NCI-H526 (cell line): Measurements from ENCODE around the gene TBX1.

Source experiments
- DNase-seq, 2 experiments: peaks; one replicate each; lab custom pipeline; 2025; lab: John Stamatoyannopoulos, UW

The TBX1 gene

DNA sequence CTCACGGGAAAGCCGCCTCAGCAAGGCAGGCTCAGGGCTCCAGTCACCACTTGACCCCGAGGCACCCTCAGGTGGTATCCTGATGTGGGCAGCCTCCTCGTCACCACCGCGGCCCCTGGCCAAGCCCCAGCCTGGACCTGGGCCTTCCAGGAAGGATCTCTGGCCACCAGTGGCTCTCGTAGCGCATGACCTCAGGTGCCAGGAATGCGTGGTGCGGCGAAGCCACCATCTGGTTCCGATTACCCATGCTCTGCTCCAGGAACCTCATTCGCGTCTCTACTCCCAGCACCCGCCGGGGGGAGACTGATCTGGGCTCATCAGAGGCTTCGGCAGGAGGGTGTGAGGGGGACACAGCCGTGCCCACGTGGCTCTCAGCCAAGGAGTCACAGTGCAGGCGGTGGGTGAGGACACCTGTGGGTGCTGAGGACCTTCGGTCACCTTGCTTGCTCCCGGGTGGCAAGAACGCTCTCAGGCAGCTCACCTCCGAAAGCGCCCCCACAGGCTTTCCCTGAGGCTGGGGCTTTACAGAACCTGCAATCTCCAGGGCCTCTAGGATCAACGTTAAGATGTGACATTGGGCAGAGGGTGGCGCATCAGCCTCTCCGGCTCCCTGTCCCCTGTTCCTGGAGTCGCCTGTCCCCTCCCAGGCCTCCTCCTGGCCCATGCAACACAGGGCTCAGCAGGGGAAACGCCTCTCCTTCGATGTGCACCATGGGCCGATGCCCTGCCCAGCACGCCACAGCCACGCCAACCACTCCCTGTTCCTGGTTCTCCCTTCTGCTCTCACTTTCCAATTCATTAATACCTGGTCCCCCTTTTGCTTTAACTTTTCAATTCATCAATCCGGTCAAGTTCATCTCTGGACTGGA is 39.0 kb downstream of the TBX1 start:
- no peak for DNase-seq

DNA sequence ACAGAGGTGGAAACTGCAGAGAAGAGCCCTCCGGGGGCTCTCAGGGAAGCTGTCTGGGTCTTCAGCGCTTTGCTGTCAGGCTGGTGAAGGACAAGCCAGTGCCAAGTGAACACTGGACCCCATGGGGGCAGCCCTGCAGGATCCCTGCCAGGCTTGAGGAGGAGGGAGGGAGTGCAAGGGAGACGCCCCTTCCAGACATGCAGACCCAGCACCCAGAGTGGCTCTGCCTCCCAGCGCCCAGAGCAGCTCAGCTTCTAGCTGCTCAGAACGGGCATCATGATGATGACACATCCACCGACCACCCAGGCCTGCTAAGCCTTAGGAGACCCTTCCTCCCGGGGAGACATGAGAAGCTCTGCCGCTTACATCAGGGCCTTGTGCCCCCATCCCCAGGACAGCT is 39.7 kb downstream of the TBX1 start:
- no peak for DNase-seq

DNA sequence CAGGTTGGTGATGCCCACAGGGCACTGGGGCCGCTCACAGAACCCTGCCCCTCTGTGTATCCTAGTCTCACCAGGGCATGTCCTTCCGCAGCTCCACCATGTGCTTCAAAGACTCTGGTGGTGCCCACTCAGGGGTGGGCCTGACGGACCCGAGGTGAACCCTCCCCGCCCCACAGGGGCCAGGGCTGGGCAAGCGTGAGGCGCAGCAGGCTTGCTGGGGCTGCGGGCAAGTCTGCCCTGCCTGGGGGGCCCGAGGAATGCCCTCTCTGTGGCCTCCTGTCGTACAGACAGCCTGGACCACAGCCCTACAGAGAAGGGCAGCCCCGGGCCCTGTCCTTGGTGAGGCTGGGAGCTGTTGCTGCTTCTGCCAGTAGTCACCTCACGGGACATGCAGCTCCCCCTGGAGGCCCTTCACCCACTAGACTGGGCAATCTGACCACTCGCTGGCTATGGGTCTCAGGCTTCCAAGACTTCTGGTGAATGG is 40.2 kb downstream of the TBX1 start:
- no peak for DNase-seq

DNA sequence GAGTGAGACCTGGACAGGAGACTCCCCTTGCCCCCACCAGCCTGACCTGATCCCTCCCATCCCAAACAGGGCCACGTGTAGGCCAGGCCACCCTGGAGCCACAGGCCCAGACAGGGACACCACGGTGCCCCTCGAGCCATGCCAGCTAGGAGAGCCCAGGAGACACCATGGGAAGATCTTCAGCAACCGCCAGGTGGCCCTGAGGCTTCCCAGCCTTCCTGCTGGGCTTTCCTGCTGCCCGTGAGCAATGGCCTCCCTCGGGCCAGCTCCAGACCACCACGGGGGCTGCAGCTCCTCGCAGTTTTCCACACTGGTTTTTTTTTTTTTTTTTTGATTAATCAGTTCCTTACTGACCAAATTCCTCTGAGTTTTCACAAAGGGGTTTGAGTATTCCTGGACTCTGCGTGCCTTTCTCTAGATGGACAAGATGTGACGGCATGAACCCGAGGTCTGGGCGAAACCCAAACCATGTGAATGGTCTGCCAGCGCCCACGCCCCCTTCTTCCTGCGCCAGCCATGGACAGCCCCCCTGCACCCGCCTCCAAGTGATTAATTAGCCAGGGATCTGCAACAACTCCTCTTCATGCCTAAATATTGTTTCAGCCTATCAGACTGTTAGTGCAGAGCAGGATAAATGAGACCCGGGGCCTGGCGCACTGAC is 40.9 kb downstream of the TBX1 start:
- DNase-seq = no peak

DNA sequence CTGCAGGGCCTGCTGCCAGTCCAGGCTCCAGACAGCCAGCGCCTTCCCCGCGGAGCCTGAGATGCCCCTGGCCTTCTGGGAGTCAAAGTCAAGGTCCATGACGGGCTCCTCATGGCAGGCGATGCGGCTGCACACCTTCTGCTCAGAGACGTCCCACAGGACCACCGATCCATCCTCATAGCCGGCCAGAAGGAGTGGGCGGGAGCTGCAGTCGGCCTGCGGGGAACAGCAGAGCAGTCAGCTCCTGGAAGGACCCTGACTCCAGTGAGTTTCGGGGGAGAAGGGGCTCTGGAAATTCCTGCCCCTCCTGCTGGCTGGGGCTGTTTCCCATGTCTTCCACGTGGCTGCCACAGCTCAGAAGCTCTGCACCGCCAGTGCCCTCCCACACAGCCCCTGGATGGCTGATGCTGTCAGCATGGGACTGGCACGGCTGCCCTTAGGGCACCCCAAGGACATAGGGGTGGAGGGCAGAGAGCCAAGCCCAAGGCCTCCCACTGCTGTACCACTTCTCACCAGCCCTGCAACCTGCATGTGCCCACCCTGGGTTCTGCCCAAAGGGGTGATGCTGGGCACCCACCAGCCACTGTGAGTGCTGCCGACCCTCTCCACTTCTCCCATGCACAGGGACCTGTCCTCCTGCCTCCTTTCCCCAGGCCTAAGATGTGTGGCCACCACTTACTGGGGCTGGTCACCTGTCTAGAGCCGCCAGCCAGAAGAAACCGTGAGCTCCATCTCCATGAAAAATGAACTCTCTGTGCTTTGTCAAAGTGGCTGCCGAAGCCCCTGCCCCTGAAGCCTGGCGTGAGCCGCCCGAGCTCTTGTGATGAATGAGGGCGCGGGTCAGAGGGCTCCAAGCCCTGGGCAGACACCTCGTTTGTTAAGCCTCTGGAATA is 41.7 kb downstream of the TBX1 start:
- DNase-seq = no peak

DNA sequence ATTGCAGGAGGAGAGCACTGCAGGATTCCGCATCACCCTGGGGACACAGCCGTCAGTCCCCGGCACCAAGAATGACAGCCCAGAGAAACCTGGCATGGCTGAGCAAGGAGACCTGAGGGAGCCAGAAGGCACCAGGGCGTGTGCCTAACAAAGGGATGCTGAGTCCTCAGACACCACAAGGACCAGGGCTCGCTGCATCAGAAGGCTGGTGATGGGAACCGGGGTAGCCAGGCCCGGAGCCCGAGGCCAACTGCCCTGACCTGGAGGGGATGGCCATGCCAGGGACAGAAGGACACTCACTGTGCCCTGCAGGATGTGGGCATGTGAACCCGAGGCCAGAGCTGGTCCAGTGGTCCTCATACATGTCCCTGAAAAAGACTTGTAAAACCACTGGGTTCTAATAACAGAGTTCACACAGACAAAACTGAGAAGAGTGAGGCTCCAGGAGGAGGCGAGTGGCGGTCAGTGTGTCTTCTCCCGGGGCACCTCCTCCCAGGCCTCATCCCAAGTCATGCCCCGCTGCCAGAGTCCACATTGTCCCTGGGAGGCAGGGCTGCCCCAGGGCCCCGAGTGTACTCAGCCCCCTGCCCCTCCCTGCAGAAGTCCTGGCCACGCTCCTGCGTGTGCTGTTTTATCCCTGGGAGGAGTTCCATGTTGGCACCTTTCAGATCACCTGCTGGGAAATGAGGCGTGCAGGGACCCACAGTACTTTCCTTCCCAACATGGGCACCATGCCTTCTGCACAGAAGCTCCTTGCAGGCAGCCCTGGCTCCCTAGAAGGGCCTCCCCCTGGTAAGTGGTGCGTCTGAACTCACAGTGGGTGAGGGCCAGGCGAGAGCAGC is 42.5 kb downstream of the TBX1 start:
- DNase-seq = no peak

DNA sequence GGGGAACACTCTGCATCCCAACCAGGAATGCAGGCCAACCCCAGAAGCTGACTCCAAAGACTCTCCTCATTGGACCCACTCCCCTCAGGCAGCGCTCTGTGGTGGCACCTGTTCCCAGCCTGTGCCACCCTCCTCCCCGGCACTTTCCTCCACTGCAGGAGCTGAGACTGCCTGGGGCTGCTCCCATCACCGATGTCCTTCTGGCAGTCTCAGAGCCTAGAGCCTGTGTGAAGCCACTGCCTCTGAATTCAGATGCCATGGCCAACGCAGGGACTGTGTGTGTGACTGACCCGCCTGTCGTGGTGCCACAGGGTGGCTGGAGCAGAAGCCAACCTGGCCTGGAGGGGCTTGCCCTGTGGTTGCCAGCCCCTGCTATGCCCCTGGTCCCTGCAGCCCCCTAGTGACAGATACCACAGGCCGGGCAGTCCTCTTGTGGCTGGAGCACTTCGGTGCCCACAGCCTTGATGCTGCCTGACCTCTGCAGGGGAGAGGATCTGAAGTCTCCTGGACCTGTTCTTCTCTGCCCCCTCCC is 43.2 kb downstream of the TBX1 start:
- no peak for DNase-seq

DNA sequence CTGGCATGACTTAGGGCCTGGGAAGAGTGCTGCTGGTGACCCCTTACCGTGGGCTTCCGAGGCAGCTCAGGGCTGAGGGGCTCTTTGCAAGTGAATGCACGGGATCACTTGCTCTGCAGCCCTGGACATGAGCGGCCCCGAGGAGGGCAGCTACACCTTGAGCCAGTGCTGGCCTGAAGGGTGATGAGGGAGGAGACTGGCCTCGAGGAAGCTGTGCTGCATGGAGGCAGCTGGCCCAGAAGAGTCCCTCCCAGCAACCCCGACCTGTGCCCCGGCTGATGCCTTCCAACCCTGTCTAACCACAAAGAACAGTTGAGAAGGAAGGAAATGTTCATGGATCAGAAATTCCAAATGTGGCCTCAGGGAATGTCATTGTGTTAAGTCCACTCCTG is 45.2 kb downstream of the TBX1 start:
- no peak for DNase-seq

DNA sequence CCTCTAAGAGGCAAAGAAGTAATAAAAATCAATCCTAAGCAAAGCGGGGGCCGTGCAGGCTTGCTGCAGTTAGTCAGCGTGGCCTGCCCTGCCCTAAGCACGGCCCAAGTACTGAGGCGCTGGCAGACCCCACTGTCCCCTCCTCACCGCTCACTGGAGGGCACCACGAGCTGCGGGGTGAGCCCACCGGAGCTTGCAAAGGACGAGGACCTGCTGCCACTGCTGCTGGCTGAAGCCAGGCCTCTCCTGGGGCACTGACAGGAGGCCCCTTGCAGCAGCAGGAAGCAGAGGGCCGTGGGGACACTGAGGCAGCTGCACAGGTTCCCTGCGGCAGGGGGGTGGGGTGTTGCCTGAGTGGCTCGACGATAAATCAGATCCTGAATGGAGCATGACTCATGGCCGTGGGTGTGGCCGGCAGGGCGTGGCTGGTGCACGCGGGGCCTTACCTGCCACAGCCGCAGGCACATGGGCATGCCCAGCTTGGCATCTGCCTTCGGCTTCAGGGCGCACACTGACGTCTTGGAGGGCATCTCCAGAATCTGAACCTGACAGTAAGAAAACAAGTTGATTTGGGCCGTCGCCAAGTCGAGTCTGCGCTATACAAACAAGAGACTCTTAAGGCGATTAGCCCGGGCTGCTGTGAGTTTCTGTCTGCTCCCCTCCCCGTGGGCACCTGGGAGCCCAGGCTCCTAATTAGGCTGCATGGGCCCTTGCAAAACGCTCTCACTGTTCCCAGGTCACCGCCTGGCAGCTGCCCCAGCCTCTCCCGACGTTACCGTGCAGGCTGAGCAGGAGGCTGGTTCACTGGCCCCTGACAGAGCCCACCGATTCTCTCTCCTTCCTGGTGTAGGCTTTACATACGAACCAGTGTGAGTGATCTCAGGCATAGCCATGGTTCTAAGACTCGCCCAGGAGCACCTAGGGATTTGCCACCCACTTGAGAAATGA is 45.9 kb downstream of the TBX1 start:
- DNase-seq = no peak

DNA sequence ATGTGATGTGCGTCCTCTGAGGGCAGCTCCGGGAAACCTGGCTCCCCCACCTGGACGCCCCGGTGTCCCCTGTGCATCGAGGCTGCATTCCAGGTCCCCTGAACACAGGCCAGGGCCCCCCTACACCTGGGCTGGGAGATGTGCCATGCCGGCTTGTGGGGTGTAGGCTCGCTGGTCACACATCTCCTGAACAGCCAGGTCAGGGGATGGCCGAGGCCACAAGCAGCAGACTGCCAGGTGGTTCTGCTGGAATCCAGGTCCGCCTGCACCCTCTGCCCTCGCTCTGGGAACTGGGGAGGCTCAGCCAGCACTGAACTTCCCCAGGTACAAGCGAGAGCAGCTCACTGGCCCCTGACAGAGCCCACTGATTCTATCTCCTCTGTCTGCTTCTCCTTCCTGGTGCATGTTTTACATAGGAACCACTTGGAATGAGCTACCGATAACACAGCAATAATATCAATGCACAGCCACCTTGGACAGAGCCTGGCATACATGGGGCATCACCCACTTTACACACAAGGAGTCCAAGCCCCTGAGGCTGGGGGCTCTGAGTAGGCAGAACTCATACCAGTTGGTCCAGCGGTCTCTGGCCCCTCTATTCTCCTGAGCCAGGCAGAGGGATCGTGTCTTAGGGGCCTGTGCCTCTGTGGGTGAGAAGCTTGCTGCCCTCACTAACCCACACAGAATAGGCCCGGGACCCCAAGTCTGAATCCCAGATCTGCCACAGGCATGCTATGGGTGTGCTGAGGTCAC is 46.8 kb downstream of the TBX1 start:
- DNase-seq = no peak

DNA sequence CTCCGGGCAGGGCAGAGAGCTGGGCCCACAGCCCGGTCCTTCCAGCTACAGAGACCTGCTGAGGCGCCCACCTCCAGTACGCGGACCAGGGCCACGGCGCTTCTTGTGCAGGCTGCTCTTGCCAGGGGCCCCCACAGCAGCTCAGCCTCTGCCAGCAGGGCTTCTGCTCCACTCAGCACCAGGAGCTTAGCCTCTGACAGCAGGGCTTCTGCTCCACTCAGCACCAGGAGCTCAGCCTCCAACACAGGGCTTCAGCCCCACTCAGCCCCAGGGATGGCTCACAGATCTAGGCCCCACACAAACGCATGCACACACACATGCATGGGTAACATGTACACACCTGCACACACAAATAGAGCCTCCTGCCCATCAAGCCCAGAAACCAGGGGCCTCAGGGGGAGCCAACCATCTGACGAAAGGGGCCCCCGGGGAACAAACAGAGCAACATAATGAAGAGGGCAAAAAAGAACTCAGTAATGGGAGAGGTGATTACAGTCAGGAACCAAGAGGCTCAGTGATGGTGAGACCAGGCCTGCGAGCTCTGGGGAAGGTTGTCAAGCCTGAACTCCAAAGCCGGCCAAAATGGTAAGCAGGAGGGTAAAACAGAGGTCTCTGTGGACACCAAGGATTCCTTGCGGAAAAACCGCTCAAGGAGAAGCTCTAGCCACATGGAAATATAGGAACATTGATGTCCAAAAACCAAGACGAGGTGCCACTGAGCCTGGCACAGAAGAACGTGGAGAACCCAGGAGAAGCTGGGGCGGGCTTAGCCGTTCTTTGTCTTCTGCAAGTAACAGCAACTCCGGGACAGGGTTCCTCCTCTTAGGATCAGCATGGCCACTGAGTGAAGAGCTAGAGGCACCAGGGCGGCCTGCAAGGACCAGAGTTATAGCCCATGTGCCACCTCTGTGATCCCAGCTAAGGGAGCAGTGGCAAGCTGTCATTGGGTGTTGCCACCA is 47.6 kb downstream of the TBX1 start:
- DNase-seq = no peak

DNA sequence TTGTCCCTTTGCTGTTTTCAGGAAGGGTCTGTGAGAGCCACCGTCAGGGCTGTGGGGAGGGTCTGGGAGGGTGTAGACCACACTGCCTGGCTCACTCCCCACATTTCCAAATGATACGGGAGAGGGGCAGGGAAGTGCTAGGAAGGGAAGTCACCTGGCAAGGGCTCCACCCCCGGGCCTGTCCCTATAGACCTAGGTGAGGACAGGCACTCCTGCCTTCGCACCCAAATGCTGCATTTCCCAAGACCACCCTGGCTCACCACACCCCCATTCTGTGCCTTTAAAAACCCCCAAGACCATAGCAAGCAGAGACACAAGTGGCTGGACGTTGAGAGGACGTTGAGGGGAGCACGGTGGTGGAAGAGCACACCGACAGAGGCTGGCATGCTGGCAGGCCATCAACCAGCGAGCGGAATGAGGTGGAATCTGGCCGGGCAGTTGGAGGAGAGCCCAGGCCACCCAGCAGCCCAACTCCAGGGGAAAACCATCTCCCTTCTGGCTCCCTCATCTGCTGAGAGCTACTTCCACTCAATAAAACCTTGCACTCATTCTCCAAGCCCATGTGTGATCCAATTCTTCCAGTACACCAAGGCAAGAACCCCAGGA is 48.4 kb downstream of the TBX1 start:
- DNase-seq = no peak

DNA sequence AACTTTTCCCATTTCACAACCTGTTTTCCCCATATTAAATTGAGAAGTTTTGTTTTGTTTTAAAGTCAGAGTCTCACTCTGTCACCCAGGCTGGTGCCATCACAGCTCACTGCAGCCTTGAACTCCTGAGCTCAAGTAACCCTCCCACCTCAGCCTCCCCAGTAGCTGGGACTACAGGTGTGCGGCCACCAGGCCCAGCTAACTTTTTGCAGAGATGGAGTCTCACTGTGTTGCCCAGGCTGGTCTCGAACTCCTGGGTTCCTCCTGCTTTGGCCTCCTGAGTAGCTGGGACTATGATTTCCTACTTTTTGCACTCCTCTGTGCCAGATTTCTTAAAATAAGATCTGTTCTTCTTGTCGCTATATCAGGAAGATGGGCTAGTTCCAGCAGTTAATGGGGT is 49.2 kb downstream of the TBX1 start:
- no peak for DNase-seq

DNA sequence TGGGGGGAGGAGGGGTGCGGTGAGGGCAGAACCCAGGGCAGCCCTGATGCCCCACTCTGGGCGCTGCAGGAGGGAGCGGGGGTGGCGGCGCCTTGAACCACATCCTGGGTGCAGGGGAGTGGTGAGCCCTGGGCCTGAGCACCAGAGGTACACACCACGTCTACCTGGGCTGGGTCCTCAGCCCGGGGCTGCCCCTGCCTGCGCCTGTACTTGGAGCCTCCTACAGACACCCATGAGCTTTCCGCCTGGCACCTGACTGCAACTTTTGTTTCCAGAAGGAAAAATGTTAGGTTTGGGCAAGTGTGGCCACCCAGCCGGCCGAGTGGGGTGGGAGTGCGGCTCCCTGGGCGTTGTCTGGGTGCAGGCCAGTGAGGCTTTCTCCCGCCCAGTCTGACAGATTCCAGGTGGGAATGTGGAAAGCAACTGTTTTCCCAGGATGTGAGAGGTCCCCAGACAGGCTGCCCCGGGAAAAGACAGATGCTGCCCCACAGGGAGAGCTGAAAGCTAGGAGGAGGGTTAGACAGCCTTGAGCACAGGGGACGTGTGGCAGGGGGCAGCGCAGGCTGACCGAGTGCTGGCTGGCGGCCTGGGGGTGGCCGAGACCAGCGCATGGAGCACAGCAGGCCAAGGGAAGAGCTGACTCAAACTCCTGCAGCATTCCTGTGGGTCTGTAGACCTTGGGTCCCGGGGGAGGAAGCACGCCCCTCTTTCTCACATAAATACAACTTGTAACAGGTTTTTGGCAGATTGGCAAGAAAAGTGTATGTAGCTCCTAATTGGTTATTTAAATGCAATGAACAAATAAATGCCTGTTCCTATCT is 50.0 kb downstream of the TBX1 start:
- no peak for DNase-seq

DNA sequence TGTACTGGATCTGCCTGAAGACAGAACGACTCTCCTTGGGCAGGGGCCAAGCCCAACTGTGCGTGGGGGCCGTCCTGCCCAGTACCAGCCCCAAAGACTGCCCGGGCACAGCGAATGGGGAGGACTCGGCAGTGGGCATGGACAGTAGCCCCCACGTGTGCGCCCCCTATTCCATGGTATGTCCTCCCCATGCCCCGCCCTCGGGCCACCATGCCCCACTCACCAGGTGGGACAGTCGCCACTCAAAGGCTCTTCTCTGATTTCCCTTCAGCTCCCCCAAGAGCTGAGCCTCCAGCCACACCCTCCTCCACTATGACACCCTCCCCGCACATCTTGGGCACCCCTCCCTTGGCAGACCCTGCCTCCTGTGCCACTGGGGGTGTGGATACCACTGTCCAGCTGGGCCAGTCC is 50.6 kb downstream of the TBX1 start:
- DNase-seq = no peak

DNA sequence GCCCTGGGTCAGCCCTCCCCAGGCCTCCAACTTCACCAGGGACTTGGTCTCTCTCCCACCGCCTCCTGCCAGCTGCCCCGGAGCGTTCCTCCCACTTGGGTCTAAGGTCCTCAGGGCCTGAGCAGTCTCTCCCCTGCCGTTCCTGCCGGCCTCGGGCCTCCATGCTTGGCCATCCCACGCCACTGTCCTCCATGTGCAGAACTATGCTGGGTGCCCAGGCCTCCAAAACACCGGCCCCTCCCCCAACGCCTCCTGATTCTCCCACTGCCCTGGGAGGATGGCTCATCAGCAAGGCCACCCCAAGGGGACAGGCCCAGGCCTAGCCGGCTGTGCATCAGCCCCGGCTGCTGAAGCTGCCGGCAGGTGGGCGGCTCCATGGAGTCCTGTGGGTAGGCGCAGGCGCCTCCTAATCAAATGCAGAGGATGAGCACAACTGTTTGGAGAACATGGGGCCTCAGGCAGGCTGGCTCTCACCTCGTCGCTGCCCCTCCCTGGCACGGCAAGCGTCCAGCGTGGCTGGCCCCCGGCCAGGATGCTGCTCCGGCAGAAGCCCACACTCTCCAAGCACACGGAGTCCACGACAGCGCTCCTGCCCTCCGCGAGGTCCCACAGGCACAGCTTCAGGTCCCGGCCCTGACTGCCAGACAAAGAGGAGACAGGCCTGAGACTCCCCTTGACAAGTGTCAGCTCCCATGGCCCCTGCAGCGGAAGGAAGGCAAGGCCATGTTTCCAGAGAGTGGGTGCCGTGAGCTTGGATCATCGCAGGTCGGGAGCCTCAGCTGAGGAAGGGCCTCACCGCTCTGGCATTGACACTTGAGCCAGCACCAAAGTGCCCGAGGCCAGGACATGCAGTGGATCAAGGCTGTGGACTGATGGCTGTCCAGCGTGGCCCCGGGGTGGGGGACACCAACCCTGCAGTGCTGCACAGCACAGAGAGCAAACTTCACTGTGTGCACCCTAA is 51.5 kb downstream of the TBX1 start:
- no peak for DNase-seq
